Neural progenitor cell (in vitro differentiated cells): Measurements from ENCODE around the gene HIVEP1.

Experiments
- CTCF ChIP-seq: fragments of 200-600 bp; sonication (generic); IDR thresholded peaks from 2 replicates; pipeline ENCODE4 v1.5.1; 2017; ENCODE audit warnings: antibody characterized with exemption, mild to moderate bottlenecking
- EZH2 ChIP-seq: fragments of 200-600 bp; sonication (generic); IDR thresholded peaks from 2 replicates; pipeline ENCODE4 v1.6.1; 2017; ENCODE audit warnings: antibody characterized with exemption, mild to moderate bottlenecking, moderate library complexity

- TF ChIP-seq CTCF = no peak
- TF ChIP-seq EZH2 = no peak
Observed at GRCh38 chr6:12138381-12138780, 126.3 kb downstream of the HIVEP1 start.
